Type B pancreatic cell (in vitro differentiated cells): ENCODE measurements around the gene SOWAHA. TPM values are rescaled to one million over a fixed set of nuclear protein-coding genes. Genes with fewer than 3 reads are reported as not detected.
"Not testable (repeated sequence)": the region's sequence is repeated elsewhere in the genome, so short reads cannot be mapped to it uniquely, and the experiment has no call there.

Source experiments
- DNase-seq: peaks from one replicate; pipeline ENCODE4 v3.0.0; 2021; ENCODE audit warnings: mixed read lengths; ENCODE audit not compliant: unreplicated experiment; ENCODE audit errors: extremely low spot score
- H3K27ac Mint-ChIP-seq: 2 replicates; pipeline ENCODE4 v1.8.0; 2021; ENCODE audit warnings: mild to moderate bottlenecking, mixed read lengths
- H3K27me3 Mint-ChIP-seq: 2 replicates; pipeline ENCODE4 v1.8.0; 2021; ENCODE audit warnings: mixed read lengths
- H3K36me3 Mint-ChIP-seq: 2 replicates; pipeline ENCODE4 v1.8.0; 2021; ENCODE audit warnings: mixed read lengths
- H3K4me1 Mint-ChIP-seq: one replicate; pipeline ENCODE4 v1.8.0; 2021; ENCODE audit warnings: mixed read lengths; ENCODE audit not compliant: unreplicated experiment
- H3K4me3 Mint-ChIP-seq: 2 replicates; pipeline ENCODE4 v1.8.0; 2021; ENCODE audit warnings: mild to moderate bottlenecking, mixed read lengths
- H3K9me3 Mint-ChIP-seq: 2 replicates; pipeline ENCODE4 v1.8.0; 2021; ENCODE audit warnings: mixed read lengths
- CTCF ChIP-seq: fragments of 200-600 bp; sonication (generic); conservative IDR thresholded peaks from 2 replicates; pipeline ENCODE4 v1.5.0; 2021; ENCODE audit warnings: antibody characterized with exemption, mild to moderate bottlenecking
- total RNA-seq: library from RNA; stranded (reverse); gene quantifications from 2 replicates; pipeline ENCODE4 v1.2.1, GENCODE V29; 2021; ENCODE audit warnings: low replicate concordance

Gene SOWAHA
- total RNA-seq, 1 donor from 2014 or later: 2.5 TPM

DNA sequence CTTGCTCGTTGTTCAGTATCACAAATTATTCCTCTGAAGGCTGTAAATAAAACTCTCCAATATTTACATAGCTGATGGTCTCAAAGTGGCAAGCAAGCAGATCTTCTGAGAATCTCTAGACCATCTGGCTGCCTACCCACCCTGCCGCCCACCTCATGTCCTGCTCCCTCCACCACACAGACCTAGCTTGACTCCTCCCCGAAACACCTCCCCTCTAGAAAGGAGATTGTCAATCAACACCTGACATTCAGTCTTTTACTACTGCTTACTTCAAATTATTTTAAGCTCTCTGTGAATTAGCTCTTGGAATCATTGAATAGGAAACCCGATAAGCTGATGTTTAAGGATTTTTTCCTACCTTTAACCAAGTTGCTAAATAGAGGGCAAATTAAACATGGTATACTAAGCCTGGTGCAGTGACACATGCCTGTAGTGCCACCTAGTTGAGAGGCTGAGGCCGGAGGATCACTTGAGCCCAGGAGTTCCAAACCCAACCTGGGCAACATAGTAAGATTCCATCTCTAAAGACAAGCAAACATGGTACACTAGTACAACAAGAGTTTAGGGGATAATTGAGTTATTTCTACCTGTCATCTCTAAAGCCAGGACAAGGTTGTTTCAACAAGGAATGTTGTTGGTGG lies 10.9 kb upstream of the SOWAHA start:
- Mint-ChIP-seq H3K4me1 (peaks cover 4% of the 10 kb centered on the region), H3K9me3 (no peaks in the 10 kb centered on the region), H3K4me3 (no peak overlapping the region), H3K27me3 (peaks cover 11% of the 10 kb centered on the region), H3K36me3 (no peaks in the 10 kb centered on the region), H3K27ac (no peak overlapping the region)
- TF ChIP-seq CTCF: no peak
- DNase-seq: no peak

- H3K27me3 Mint-ChIP-seq: peaks cover 12% of the 10 kb centered on the region
- H3K4me1 Mint-ChIP-seq, H3K27ac Mint-ChIP-seq, H3K36me3 Mint-ChIP-seq, H3K4me3 Mint-ChIP-seq, DNase-seq, H3K9me3 Mint-ChIP-seq: not testable (repeated sequence)
Measured at GRCh38 chr5:132802685-132803066, 10.4 kb upstream of the SOWAHA start.

DNA sequence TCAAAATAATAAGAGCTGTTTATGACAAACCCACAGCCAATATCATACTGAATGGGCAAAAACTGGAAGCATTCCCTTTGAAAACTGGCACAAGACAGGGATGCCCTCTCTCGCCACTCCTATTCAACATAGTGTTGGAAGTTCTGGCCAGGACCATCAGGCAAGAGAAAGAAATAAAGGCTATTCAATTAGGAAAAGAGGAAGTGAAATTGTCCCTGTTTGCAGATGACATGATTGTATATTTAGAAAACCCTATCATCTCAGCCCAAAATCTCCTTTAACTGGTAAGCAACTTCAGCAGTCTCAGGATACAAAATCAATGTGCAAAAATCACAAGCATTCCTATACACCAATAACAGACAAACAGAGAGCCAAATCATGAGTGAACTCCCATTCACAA lies 8.9 kb upstream of the SOWAHA start:
- H3K27ac Mint-ChIP-seq, DNase-seq, H3K36me3 Mint-ChIP-seq, H3K4me3 Mint-ChIP-seq, H3K9me3 Mint-ChIP-seq: not testable (repeated sequence)
- Mint-ChIP-seq H3K4me1 (peaks cover 17% of the 10 kb centered on the region), H3K27me3 (peaks cover 20% of the 10 kb centered on the region)

- not testable (repeated sequence) for H3K27ac Mint-ChIP-seq
- peaks cover 34% of the 10 kb centered on the region for H3K27me3 Mint-ChIP-seq
Measured at GRCh38 chr5:132805872-132806271, 7.2 kb upstream of the SOWAHA start.

DNA sequence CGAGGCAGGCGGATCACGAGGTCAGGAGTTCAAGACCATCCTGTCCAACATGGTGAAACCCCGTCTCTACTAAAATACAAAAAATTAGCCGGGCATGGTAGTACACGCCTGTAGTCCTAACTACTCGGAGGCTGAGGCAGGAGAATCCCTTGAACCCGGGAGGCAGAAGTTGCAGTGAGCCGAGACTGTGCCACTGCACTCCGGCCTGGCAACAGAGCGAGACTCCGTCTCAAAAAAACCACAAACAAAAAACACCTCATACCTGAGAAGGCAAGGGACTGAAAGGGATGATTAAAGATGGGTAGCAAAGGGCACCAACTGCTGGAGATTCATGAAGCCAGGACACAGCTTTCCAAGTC lies 6.3 kb upstream of the SOWAHA start:
- peaks cover 43% of the 10 kb centered on the region for H3K27me3 Mint-ChIP-seq
- H3K27ac Mint-ChIP-seq, DNase-seq, H3K9me3 Mint-ChIP-seq, H3K4me3 Mint-ChIP-seq, H3K36me3 Mint-ChIP-seq: not testable (repeated sequence)
- peaks cover 14% of the 10 kb centered on the region for H3K4me1 Mint-ChIP-seq

More at GRCh38 chr5:132805872-132806271, 7.2 kb upstream of the SOWAHA start:
- H3K36me3 Mint-ChIP-seq, H3K4me3 Mint-ChIP-seq, DNase-seq, H3K9me3 Mint-ChIP-seq: not testable (repeated sequence)
- peaks cover 14% of the 10 kb centered on the region for H3K4me1 Mint-ChIP-seq

GRCh38 chr5:132807163-132807838 lies 5.8 kb upstream of the SOWAHA start:
- H3K27me3 Mint-ChIP-seq: peaks cover 48% of the 10 kb centered on the region
- peak; percentile 66 for TF ChIP-seq CTCF
- no peak for DNase-seq
- H3K9me3 Mint-ChIP-seq: no peaks in the 10 kb centered on the region
- peaks cover 14% of the 10 kb centered on the region for H3K4me1 Mint-ChIP-seq
- H3K27ac Mint-ChIP-seq: peak overlapping the region; percentile 76
- H3K4me3 Mint-ChIP-seq: peak overlapping the region; percentile 30
- H3K36me3 Mint-ChIP-seq: no peaks in the 10 kb centered on the region

DNA sequence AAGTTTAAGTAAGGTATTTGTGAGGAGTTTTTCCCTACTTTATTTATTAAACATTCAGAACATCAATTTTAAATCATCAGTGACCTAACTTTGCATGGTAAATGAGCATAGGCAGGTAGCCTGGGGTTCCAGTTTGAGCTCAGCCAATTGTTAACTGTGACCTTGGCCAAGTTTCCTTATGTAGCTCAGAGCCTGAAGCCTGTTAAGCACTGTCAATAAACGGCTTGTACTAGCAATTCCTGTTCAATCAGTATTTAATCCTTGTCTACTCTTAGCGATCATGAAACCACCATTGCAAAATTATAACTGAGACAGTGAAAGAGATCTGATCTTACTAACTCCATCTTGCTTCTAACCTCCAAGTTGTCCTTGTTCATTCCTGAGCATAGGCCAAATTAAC lies 4.7 kb upstream of the SOWAHA start:
- H3K9me3 Mint-ChIP-seq: no peaks in the 10 kb centered on the region
- no peak for DNase-seq
- peaks cover 54% of the 10 kb centered on the region for H3K27me3 Mint-ChIP-seq
- no peak overlapping the region for H3K27ac Mint-ChIP-seq
- H3K4me3 Mint-ChIP-seq: peak overlapping the region; percentile 31
- H3K4me1 Mint-ChIP-seq: peaks cover 14% of the 10 kb centered on the region
- no peaks in the 10 kb centered on the region for H3K36me3 Mint-ChIP-seq
- no peak for TF ChIP-seq CTCF
